H1 (cell line): ENCODE results near the gene NETO1.
A peak's percentile ranks its signal among the peaks of the same experiment; 100 is the strongest.

Experiments
- BCL11A ChIP-seq, 2 experiments: IDR thresholded peaks; one replicate each; pipeline ENCODE4 v1.6.1; 2011; ENCODE audit warnings: low read depth in 2 of 2, low read length in 2 of 2, mild to moderate bottlenecking in 2 of 2
- BRCA1 ChIP-seq: IDR thresholded peaks from 2 replicates; pipeline ENCODE4 v1.6.1; 2012; ENCODE audit warnings: low read depth, low read length, improper control_type of control experiment
- EZH2 ChIP-seq: fragments of 200-600 bp; sonication (generic); IDR thresholded peaks from 2 replicates; pipeline ENCODE4 v1.7.1; 2012; ENCODE audit warnings: low read depth, mild to moderate bottlenecking, moderate library complexity, low read length, inconsistent platforms; ENCODE audit not compliant: severe bottlenecking
- JUND ChIP-seq: IDR thresholded peaks from 2 replicates; pipeline ENCODE4 v1.6.1; 2011; ENCODE audit warnings: mild to moderate bottlenecking, improper control_type of control experiment, low read length
- SIRT6 ChIP-seq: IDR thresholded peaks from one replicate; pipeline ENCODE4 v1.7.1; 2012; ENCODE audit warnings: low read length, inconsistent platforms
- TAF1 ChIP-seq: IDR thresholded peaks from 2 replicates; pipeline ENCODE4 v1.6.1; 2011; ENCODE audit warnings: mild to moderate bottlenecking, low read depth, low read length
- TCF12 ChIP-seq: IDR thresholded peaks from 2 replicates; pipeline ENCODE4 v1.6.1; 2011; ENCODE audit warnings: low read depth, mild to moderate bottlenecking, low read length
- TF ChIP-seq, protein P1 (sequence below), 3 experiments: IDR thresholded peaks; 1 replicate in 2 of 3; 2 replicates in 1 of 3; pipeline versions ENCODE4 v1.5.1 to v1.6.1; 2011; ENCODE audit warnings: low read length in 3 of 3, mild to moderate bottlenecking in 3 of 3, inconsistent platforms in 2 of 3, low read depth in 1 of 3, moderate library complexity in 1 of 3; ENCODE audit not compliant: insufficient read depth in 1 of 3; ENCODE audit errors: control extremely low read depth in 1 of 3

DNA sequence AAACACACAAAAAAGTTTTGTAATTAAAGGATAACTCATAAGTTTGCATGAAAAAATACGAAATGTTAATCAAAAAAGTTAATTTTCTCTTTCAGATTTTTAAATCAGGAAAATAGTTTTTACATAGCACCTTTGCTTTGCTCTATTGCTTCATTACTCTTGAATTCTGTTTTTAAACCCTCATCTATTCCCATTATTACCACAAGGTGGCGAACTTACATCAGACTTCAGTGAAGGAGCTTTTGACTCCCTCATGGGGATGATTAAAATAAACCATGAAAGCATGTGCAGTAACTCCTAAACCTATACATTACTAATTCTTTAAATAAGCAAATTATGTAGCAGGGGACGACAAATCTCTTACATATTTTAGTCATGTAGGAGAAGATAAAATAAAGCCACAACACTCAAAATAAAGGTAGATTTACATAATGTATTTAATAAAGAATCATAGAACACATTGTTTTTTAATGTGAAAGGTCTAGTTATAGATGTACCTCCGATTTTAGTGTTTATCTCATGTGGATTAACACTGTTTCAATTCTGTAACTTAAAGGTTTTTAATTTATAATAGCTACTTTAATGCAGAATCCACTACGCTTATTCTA lies 105.2 kb downstream of the NETO1 start:
- TF ChIP-seq TAF1: no peak
- TF ChIP-seq, protein P1, sequence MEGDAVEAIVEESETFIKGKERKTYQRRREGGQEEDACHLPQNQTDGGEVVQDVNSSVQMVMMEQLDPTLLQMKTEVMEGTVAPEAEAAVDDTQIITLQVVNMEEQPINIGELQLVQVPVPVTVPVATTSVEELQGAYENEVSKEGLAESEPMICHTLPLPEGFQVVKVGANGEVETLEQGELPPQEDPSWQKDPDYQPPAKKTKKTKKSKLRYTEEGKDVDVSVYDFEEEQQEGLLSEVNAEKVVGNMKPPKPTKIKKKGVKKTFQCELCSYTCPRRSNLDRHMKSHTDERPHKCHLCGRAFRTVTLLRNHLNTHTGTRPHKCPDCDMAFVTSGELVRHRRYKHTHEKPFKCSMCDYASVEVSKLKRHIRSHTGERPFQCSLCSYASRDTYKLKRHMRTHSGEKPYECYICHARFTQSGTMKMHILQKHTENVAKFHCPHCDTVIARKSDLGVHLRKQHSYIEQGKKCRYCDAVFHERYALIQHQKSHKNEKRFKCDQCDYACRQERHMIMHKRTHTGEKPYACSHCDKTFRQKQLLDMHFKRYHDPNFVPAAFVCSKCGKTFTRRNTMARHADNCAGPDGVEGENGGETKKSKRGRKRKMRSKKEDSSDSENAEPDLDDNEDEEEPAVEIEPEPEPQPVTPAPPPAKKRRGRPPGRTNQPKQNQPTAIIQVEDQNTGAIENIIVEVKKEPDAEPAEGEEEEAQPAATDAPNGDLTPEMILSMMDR (IDR thresholded peaks at IDR 0.05; ENCODE audit: control extremely low read depth in 1 of 3, insufficient read depth in 1 of 3, low read depth in 1 of 3, low read length in 3 of 3): peak in 2 of 3 experiments; percentile 60 to 68; a peak in 3 of 4 replicates
- no peak for TF ChIP-seq BRCA1
- no peak for TF ChIP-seq TCF12
- no peak for TF ChIP-seq BCL11A (IDR thresholded peaks at IDR 0.05; ENCODE audit: low read depth in 2 of 2, low read length in 2 of 2)
- TF ChIP-seq SIRT6: no peak
- TF ChIP-seq EZH2: no peak
- TF ChIP-seq JUND: no peak
